Neural cell (in vitro differentiated cells): Measurements from ENCODE around the gene ANKRD63. TPM values are rescaled to one million over a fixed set of nuclear protein-coding genes. Genes with fewer than 3 reads are reported as not detected.

Experiments used
- H2AFZ ChIP-seq: fragments of 200-600, 300-800 bp; sonication (generic), shearing (Covaris generic); 2 replicates; pipeline ENCODE4 v1.6.0; 2014; ENCODE audit warnings: low read depth, mild to moderate bottlenecking, antibody characterized with exemption, low read length, moderate library complexity
- H3F3A ChIP-seq: fragments of 200-600 bp; shearing (Covaris generic); 2 replicates; pipeline ENCODE4 v1.6.1; 2016; ENCODE audit warnings: mild to moderate bottlenecking, moderate library complexity, mixed read lengths, antibody characterized with exemption, low read length; ENCODE audit not compliant: insufficient read depth, poor library complexity, severe bottlenecking
- H3K27ac ChIP-seq: fragments of 200-600, 300-800 bp; sonication (generic), shearing (Covaris generic); 2 replicates; pipeline ENCODE4 v1.5.1; 2014; ENCODE audit warnings: mild to moderate bottlenecking, low read length, moderate library complexity
- H3K27me3 ChIP-seq: fragments of 300-800, 200-600 bp; sonication (generic), shearing (Covaris generic); 2 replicates; pipeline ENCODE4 v1.6.0; 2014; ENCODE audit warnings: mild to moderate bottlenecking, low read depth, low read length, moderate library complexity; ENCODE audit not compliant: insufficient read depth
- H3K36me3 ChIP-seq: fragments of 300-800, 200-600 bp; sonication (generic), shearing (Covaris generic); 2 replicates; pipeline ENCODE4 v1.5.1; 2014; ENCODE audit warnings: mild to moderate bottlenecking, antibody characterized with exemption, low read length, moderate library complexity; ENCODE audit not compliant: insufficient read depth
- H3K4me2 ChIP-seq: fragments of 300-800, 200-600 bp; sonication (generic), shearing (Covaris generic); 2 replicates; pipeline ENCODE4 v1.6.0; 2014; ENCODE audit warnings: mild to moderate bottlenecking, low read length
- H3K4me3 ChIP-seq: fragments of 300-800, 200-600 bp; sonication (generic), shearing (Covaris generic); 2 replicates; pipeline ENCODE4 v1.5.1; 2014; ENCODE audit warnings: mild to moderate bottlenecking, low read length, moderate library complexity
- H3K79me2 ChIP-seq: fragments of 200-600 bp; shearing (Covaris generic); replicated peaks from 2 replicates; pipeline ENCODE4 v1.6.0; 2014; ENCODE audit warnings: mild to moderate bottlenecking, low read length, moderate library complexity; ENCODE audit not compliant: insufficient read depth
- H3K9ac ChIP-seq: fragments of 300-800, 200-600 bp; sonication (generic), shearing (Covaris generic); 2 replicates; pipeline ENCODE4 v1.6.1; 2016; ENCODE audit warnings: mild to moderate bottlenecking, low read length, mixed read lengths
- H3K9me2 ChIP-seq: fragments of 200-600 bp; shearing (Covaris generic); 2 replicates; pipeline ENCODE4 v1.6.1; 2016; ENCODE audit warnings: mild to moderate bottlenecking, low read length, mixed read lengths; ENCODE audit not compliant: insufficient read depth
- H3K9me3 ChIP-seq: fragments of 200-600, 300-800 bp; sonication (generic), shearing (Covaris generic); 2 replicates; pipeline ENCODE4 v1.6.1; 2016; ENCODE audit warnings: mild to moderate bottlenecking, mixed run types, low read length, moderate library complexity, mixed read lengths
- H4K20me1 ChIP-seq: fragments of 200-600 bp; shearing (Covaris generic); 2 replicates; pipeline ENCODE4 v1.6.1; 2016; ENCODE audit warnings: mild to moderate bottlenecking, mixed run types; ENCODE audit not compliant: insufficient read depth
- EP300 ChIP-seq: fragments of 450-650 bp; conservative IDR thresholded peaks from 2 replicates; pipeline ENCODE4 v1.6.1; 2014; ENCODE audit warnings: antibody characterized with exemption, mild to moderate bottlenecking, moderate library complexity; ENCODE audit not compliant: poor library complexity, severe bottlenecking
- EZH2 ChIP-seq: fragments of 200-600, 300-800 bp; shearing (Covaris generic), sonication (generic); IDR thresholded peaks from 2 replicates; pipeline ENCODE4 v1.6.1; 2014; ENCODE audit warnings: antibody characterized with exemption, low read length, borderline replicate concordance, mild to moderate bottlenecking; ENCODE audit not compliant: insufficient read depth, poor library complexity, severe bottlenecking
- MXI1 ChIP-seq: fragments of 450-650 bp; conservative IDR thresholded peaks from 2 replicates; pipeline ENCODE4 v1.6.1; 2014; ENCODE audit warnings: antibody characterized with exemption, mild to moderate bottlenecking; ENCODE audit not compliant: poor library complexity, severe bottlenecking
- POLR2AphosphoS5 ChIP-seq: IDR thresholded peaks from 2 replicates; pipeline ENCODE4 v1.6.1; 2012
- RAD21 ChIP-seq: fragments of 450-650 bp; conservative IDR thresholded peaks from 2 replicates; pipeline ENCODE4 v1.6.1; 2014; ENCODE audit warnings: antibody characterized with exemption, mild to moderate bottlenecking, moderate library complexity
- SMC3 ChIP-seq: fragments of 450-650 bp; conservative IDR thresholded peaks from 2 replicates; pipeline ENCODE4 v1.6.1; 2014; ENCODE audit warnings: antibody characterized with exemption, mild to moderate bottlenecking, moderate library complexity; ENCODE audit not compliant: poor library complexity
- TAF1 ChIP-seq: IDR thresholded peaks from 2 replicates; pipeline ENCODE4 v1.6.1; 2012; ENCODE audit warnings: low read depth
- polyA plus RNA-seq: library from polyadenylated mRNA; depleted of rRNA; stranded (reverse); fragments of >200 nt; gene quantifications from 2 replicates; pipeline ENCODE4 v1.2.3, GENCODE V29; 2014
- TF ChIP-seq, protein P1 (sequence below): fragments of 450-650 bp; IDR thresholded peaks from 2 replicates; pipeline ENCODE4 v1.5.1; 2014; ENCODE audit warnings: antibody characterized with exemption, mild to moderate bottlenecking, moderate library complexity; ENCODE audit not compliant: poor library complexity, severe bottlenecking
- TF ChIP-seq, protein P2 (sequence below): IDR thresholded peaks from 2 replicates; pipeline ENCODE4 v1.6.1; 2012; ENCODE audit warnings: borderline replicate concordance

Gene ANKRD63
- polyA plus RNA-seq, 1 donor from 2014 or later = 2.1 TPM

GRCh38 chr15:40302981-40303380 lies 20.1 kb upstream of the ANKRD63 start:
- Histone ChIP-seq H3K9me2 (no peaks in the 10 kb centered on the region), H3K79me2 (no peaks in the 10 kb centered on the region)
- TF ChIP-seq TAF1 = no peak
- TF ChIP-seq, protein P1, sequence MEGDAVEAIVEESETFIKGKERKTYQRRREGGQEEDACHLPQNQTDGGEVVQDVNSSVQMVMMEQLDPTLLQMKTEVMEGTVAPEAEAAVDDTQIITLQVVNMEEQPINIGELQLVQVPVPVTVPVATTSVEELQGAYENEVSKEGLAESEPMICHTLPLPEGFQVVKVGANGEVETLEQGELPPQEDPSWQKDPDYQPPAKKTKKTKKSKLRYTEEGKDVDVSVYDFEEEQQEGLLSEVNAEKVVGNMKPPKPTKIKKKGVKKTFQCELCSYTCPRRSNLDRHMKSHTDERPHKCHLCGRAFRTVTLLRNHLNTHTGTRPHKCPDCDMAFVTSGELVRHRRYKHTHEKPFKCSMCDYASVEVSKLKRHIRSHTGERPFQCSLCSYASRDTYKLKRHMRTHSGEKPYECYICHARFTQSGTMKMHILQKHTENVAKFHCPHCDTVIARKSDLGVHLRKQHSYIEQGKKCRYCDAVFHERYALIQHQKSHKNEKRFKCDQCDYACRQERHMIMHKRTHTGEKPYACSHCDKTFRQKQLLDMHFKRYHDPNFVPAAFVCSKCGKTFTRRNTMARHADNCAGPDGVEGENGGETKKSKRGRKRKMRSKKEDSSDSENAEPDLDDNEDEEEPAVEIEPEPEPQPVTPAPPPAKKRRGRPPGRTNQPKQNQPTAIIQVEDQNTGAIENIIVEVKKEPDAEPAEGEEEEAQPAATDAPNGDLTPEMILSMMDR = no peak
- TF ChIP-seq RAD21 = no peak
- no peak for TF ChIP-seq EP300
- TF ChIP-seq, protein P2, sequence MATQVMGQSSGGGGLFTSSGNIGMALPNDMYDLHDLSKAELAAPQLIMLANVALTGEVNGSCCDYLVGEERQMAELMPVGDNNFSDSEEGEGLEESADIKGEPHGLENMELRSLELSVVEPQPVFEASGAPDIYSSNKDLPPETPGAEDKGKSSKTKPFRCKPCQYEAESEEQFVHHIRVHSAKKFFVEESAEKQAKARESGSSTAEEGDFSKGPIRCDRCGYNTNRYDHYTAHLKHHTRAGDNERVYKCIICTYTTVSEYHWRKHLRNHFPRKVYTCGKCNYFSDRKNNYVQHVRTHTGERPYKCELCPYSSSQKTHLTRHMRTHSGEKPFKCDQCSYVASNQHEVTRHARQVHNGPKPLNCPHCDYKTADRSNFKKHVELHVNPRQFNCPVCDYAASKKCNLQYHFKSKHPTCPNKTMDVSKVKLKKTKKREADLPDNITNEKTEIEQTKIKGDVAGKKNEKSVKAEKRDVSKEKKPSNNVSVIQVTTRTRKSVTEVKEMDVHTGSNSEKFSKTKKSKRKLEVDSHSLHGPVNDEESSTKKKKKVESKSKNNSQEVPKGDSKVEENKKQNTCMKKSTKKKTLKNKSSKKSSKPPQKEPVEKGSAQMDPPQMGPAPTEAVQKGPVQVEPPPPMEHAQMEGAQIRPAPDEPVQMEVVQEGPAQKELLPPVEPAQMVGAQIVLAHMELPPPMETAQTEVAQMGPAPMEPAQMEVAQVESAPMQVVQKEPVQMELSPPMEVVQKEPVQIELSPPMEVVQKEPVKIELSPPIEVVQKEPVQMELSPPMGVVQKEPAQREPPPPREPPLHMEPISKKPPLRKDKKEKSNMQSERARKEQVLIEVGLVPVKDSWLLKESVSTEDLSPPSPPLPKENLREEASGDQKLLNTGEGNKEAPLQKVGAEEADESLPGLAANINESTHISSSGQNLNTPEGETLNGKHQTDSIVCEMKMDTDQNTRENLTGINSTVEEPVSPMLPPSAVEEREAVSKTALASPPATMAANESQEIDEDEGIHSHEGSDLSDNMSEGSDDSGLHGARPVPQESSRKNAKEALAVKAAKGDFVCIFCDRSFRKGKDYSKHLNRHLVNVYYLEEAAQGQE = no peak
- TF ChIP-seq MXI1 = no peak
- TF ChIP-seq EZH2 = no peak

GRCh38 chr15:40302288-40302886 lies 19.5 kb upstream of the ANKRD63 start:
- H2AFZ ChIP-seq = no peak overlapping the region
- no peak overlapping the region for H3K27ac ChIP-seq
- no peaks in the 10 kb centered on the region for H3K9me3 ChIP-seq
- no peaks in the 10 kb centered on the region for H3K79me2 ChIP-seq
- no peak overlapping the region for H3K4me2 ChIP-seq
- TF ChIP-seq EP300 (no peak), SMC3 (no peak), TAF1 (no peak), POLR2AphosphoS5 (no peak), EZH2 (no peak), MXI1 (no peak), RAD21 (no peak)
- TF ChIP-seq, protein P1 = no peak
- TF ChIP-seq, protein P2 = no peak
- no peaks in the 10 kb centered on the region for H3K36me3 ChIP-seq
- H3F3A ChIP-seq = no peaks in the 10 kb centered on the region
- no peaks in the 10 kb centered on the region for H3K27me3 ChIP-seq
- H3K4me3 ChIP-seq = no peak overlapping the region
- no peaks in the 10 kb centered on the region for H4K20me1 ChIP-seq
- no peak overlapping the region for H3K9ac ChIP-seq
- no peaks in the 10 kb centered on the region for H3K9me2 ChIP-seq

More at GRCh38 chr15:40302981-40303380, 20.1 kb upstream of the ANKRD63 start:
- Histone ChIP-seq H3K27me3 (no peaks in the 10 kb centered on the region), H3F3A (no peaks in the 10 kb centered on the region), H3K4me2 (no peak overlapping the region), H3K36me3 (no peaks in the 10 kb centered on the region), H3K9ac (no peak overlapping the region), H4K20me1 (no peaks in the 10 kb centered on the region), H3K9me3 (no peaks in the 10 kb centered on the region), H3K27ac (no peak overlapping the region), H3K4me3 (no peak overlapping the region), H2AFZ (no peak overlapping the region)
